ENCODE measurements around the gene NQO2.

The NQO2 gene

GRCh38 chr6:2961506-2961905 lies 38.2 kb upstream of the NQO2 start:
- no peaks in the 10 kb centered on the region for H3K9me3 Mint-ChIP-seq
- no peak for DNase-seq (ENCODE audit: low spot score in 2 of 2)
- peaks cover 24% of the 10 kb centered on the region for H3K4me1 Mint-ChIP-seq
- peaks cover 5% of the 10 kb centered on the region for H3K36me3 Mint-ChIP-seq (ENCODE audit: insufficient read depth)
- H3K4me3 Mint-ChIP-seq = no peak overlapping the region
- no peaks in the 10 kb centered on the region for H3K27me3 Mint-ChIP-seq
- H3K27ac Mint-ChIP-seq (ENCODE audit: low read depth) = no peak overlapping the region
- ATAC-seq (replicated peaks; ENCODE audit: extremely low read depth, poor library complexity, severe bottlenecking) = no peak

GRCh38 chr6:2962004-2962403 lies 37.7 kb upstream of the NQO2 start:
- Mint-ChIP-seq H3K27me3 (no peaks in the 10 kb centered on the region), H3K27ac (ENCODE audit: low read depth) (no peak overlapping the region), H3K36me3 (ENCODE audit: insufficient read depth) (peaks cover 5% of the 10 kb centered on the region), H3K4me1 (peaks cover 26% of the 10 kb centered on the region), H3K4me3 (no peak overlapping the region), H3K9me3 (no peaks in the 10 kb centered on the region)
- no peak for ATAC-seq (replicated peaks; ENCODE audit: extremely low read depth, poor library complexity, severe bottlenecking)
- DNase-seq (ENCODE audit: low spot score in 2 of 2) = no peak

- Mint-ChIP-seq H3K27me3 (no peaks in the 10 kb centered on the region), H3K4me3 (no peak overlapping the region), H3K4me1 (peaks cover 33% of the 10 kb centered on the region), H3K9me3 (no peaks in the 10 kb centered on the region), H3K27ac (ENCODE audit: low read depth) (no peak overlapping the region), H3K36me3 (ENCODE audit: insufficient read depth) (peaks cover 5% of the 10 kb centered on the region)
- ATAC-seq (replicated peaks; ENCODE audit: extremely low read depth, poor library complexity, severe bottlenecking) (no peak), DNase-seq (ENCODE audit: low spot score in 2 of 2) (no peak)
Observed at GRCh38 chr6:2962636-2963035, 37.1 kb upstream of the NQO2 start.

GRCh38 chr6:2963756-2964155 lies 35.9 kb upstream of the NQO2 start:
- Mint-ChIP-seq H3K4me1 (peaks cover 36% of the 10 kb centered on the region), H3K9me3 (no peaks in the 10 kb centered on the region), H3K4me3 (no peak overlapping the region), H3K27ac (ENCODE audit: low read depth) (no peak overlapping the region), H3K36me3 (ENCODE audit: insufficient read depth) (peaks cover 2% of the 10 kb centered on the region), H3K27me3 (no peaks in the 10 kb centered on the region)
- ATAC-seq (replicated peaks; ENCODE audit: extremely low read depth, poor library complexity, severe bottlenecking) (no peak), DNase-seq (ENCODE audit: low spot score in 2 of 2) (no peak)

GRCh38 chr6:2964793-2965505 lies 34.7 kb upstream of the NQO2 start:
- Mint-ChIP-seq H3K4me1 (peaks cover 41% of the 10 kb centered on the region), H3K36me3 (ENCODE audit: insufficient read depth) (peaks cover 2% of the 10 kb centered on the region), H3K27me3 (no peaks in the 10 kb centered on the region), H3K27ac (ENCODE audit: low read depth) (no peak overlapping the region), H3K9me3 (no peaks in the 10 kb centered on the region), H3K4me3 (no peak overlapping the region)
- DNase-seq (ENCODE audit: low spot score in 2 of 2) = no peak
- ATAC-seq (replicated peaks; ENCODE audit: extremely low read depth, poor library complexity, severe bottlenecking) = no peak

GRCh38 chr6:2966347-2966746 lies 33.3 kb upstream of the NQO2 start:
- DNase-seq (ENCODE audit: low spot score in 2 of 2) (no peak), ATAC-seq (replicated peaks; ENCODE audit: extremely low read depth, poor library complexity, severe bottlenecking) (no peak)
- Mint-ChIP-seq H3K4me3 (no peak overlapping the region), H3K27me3 (no peaks in the 10 kb centered on the region), H3K4me1 (peaks cover 39% of the 10 kb centered on the region), H3K9me3 (no peaks in the 10 kb centered on the region), H3K27ac (ENCODE audit: low read depth) (peak overlapping the region; percentile 49), H3K36me3 (ENCODE audit: insufficient read depth) (peaks cover 6% of the 10 kb centered on the region)

GRCh38 chr6:2967936-2968335 lies 31.8 kb upstream of the NQO2 start:
- no peak overlapping the region for H3K4me3 Mint-ChIP-seq
- no peaks in the 10 kb centered on the region for H3K9me3 Mint-ChIP-seq
- DNase-seq (ENCODE audit: low spot score in 2 of 2) = no peak
- H3K4me1 Mint-ChIP-seq = peaks cover 41% of the 10 kb centered on the region
- H3K36me3 Mint-ChIP-seq (ENCODE audit: insufficient read depth) = peaks cover 7% of the 10 kb centered on the region
- H3K27me3 Mint-ChIP-seq = no peaks in the 10 kb centered on the region
- peak overlapping the region; percentile 10 for H3K27ac Mint-ChIP-seq (ENCODE audit: low read depth)
- no peak for ATAC-seq (replicated peaks; ENCODE audit: extremely low read depth, poor library complexity, severe bottlenecking)

- H3K36me3 Mint-ChIP-seq (ENCODE audit: insufficient read depth) = peaks cover 7% of the 10 kb centered on the region
- H3K9me3 Mint-ChIP-seq = no peaks in the 10 kb centered on the region
- no peak overlapping the region for H3K27ac Mint-ChIP-seq (ENCODE audit: low read depth)
- H3K4me3 Mint-ChIP-seq = no peak overlapping the region
- peaks cover 41% of the 10 kb centered on the region for H3K4me1 Mint-ChIP-seq
- no peak for ATAC-seq (replicated peaks; ENCODE audit: extremely low read depth, poor library complexity, severe bottlenecking)
- no peaks in the 10 kb centered on the region for H3K27me3 Mint-ChIP-seq
- no peak for DNase-seq (ENCODE audit: low spot score in 2 of 2)
Observed at GRCh38 chr6:2968600-2969135, 31.0 kb upstream of the NQO2 start.

- no peak overlapping the region for H3K27ac Mint-ChIP-seq (ENCODE audit: low read depth)
- peaks cover 45% of the 10 kb centered on the region for H3K4me1 Mint-ChIP-seq
- H3K4me3 Mint-ChIP-seq = peak overlapping the region; percentile 35
- DNase-seq (ENCODE audit: low spot score in 2 of 2) (no peak), ATAC-seq (replicated peaks; ENCODE audit: extremely low read depth, poor library complexity, severe bottlenecking) (no peak)
- peaks cover 9% of the 10 kb centered on the region for H3K36me3 Mint-ChIP-seq (ENCODE audit: insufficient read depth)
- no peaks in the 10 kb centered on the region for H3K9me3 Mint-ChIP-seq
- no peaks in the 10 kb centered on the region for H3K27me3 Mint-ChIP-seq
Observed at GRCh38 chr6:2969549-2969948, 30.1 kb upstream of the NQO2 start.

GRCh38 chr6:2970034-2970685 lies 29.5 kb upstream of the NQO2 start:
- peaks cover 9% of the 10 kb centered on the region for H3K36me3 Mint-ChIP-seq (ENCODE audit: insufficient read depth)
- no peaks in the 10 kb centered on the region for H3K9me3 Mint-ChIP-seq
- ATAC-seq (replicated peaks; ENCODE audit: extremely low read depth, poor library complexity, severe bottlenecking) = no peak
- DNase-seq (ENCODE audit: low spot score in 2 of 2) = no peak
- no peak overlapping the region for H3K27ac Mint-ChIP-seq (ENCODE audit: low read depth)
- peak overlapping the region; percentile 87 for H3K4me3 Mint-ChIP-seq
- peaks cover 43% of the 10 kb centered on the region for H3K4me1 Mint-ChIP-seq
- H3K27me3 Mint-ChIP-seq = no peaks in the 10 kb centered on the region

GRCh38 chr6:2970753-2971419 lies 28.8 kb upstream of the NQO2 start:
- no peaks in the 10 kb centered on the region for H3K27me3 Mint-ChIP-seq
- ATAC-seq (replicated peaks; ENCODE audit: extremely low read depth, poor library complexity, severe bottlenecking) (peak; percentile 59), DNase-seq (ENCODE audit: low spot score in 2 of 2) (no peak)
- H3K9me3 Mint-ChIP-seq = no peaks in the 10 kb centered on the region
- peak overlapping the region; percentile 87 for H3K4me3 Mint-ChIP-seq
- peaks cover 9% of the 10 kb centered on the region for H3K36me3 Mint-ChIP-seq (ENCODE audit: insufficient read depth)
- peaks cover 42% of the 10 kb centered on the region for H3K4me1 Mint-ChIP-seq
- H3K27ac Mint-ChIP-seq (ENCODE audit: low read depth) = peak overlapping the region; percentile 87

- H3K36me3 Mint-ChIP-seq (ENCODE audit: insufficient read depth) = peaks cover 9% of the 10 kb centered on the region
- DNase-seq (ENCODE audit: low spot score in 2 of 2) (peak in 1 of 2 donors; percentile 33), ATAC-seq (replicated peaks; ENCODE audit: extremely low read depth, poor library complexity, severe bottlenecking) (peak; percentile 78)
- H3K27ac Mint-ChIP-seq (ENCODE audit: low read depth) = peak within 1 kb of the TSS; percentile 87
- peak within 1 kb of the TSS; percentile 87 for H3K4me3 Mint-ChIP-seq
- peaks cover 42% of the 10 kb centered on the region for H3K4me1 Mint-ChIP-seq
- no peaks in the 10 kb centered on the region for H3K9me3 Mint-ChIP-seq
- H3K27me3 Mint-ChIP-seq = no peaks in the 10 kb centered on the region
Observed at GRCh38 chr6:2971420-2972218, 28.1 kb upstream of the NQO2 start, which contains the start of gene SERPINB6. Gene SERPINB6, minus strand, starts transcription at chr6:2971567. Its CDS starts 12,235 bp downstream, at chr6:2959332.
